Right lobe of liver (tissue), 6 donors: ENCODE data around the gene EEF1A1. TPM values are rescaled to one million over a fixed set of nuclear protein-coding genes. Genes with fewer than 3 reads are reported as not detected.

Source experiments
- ATAC-seq, 4 donors: fragments of 200-7000 bp; cut with Tn5 transposase; one replicate each; pipeline ENCODE4 v1.9.1; 2020; ENCODE audit warnings: mild to moderate bottlenecking in 4 of 4, moderate library complexity in 4 of 4
- DNase-seq, 3 donors: peaks; one replicate each; pipeline ENCODE4 v3.0.0-alpha.2; 2020
- H3K27ac ChIP-seq, 3 donors: fragments of 200-600 bp; one replicate each; pipeline ENCODE4 v1.8.0; 2022
- H3K27me3 ChIP-seq, 2 donors: fragments of 200-600 bp; one replicate each; pipeline ENCODE4 v1.8.0; 2022
- H3K36me3 ChIP-seq, 4 donors: fragments of 200-600 bp; sonication (generic) in 1 of 4; one replicate each; pipeline versions ENCODE4 v1.5.1 to v1.8.0; 2017 to 2022; ENCODE audit warnings: control low read depth in 1 of 4
- H3K4me1 ChIP-seq, 4 donors: fragments of 200-600 bp; sonication (generic) in 1 of 4; one replicate each; pipeline versions ENCODE4 v1.5.1 to v1.8.0; 2017 to 2022; ENCODE audit warnings: control low read depth in 1 of 4
- H3K4me3 ChIP-seq, 3 donors: fragments of 200-600 bp; one replicate each; pipeline ENCODE4 v1.8.0; 2022
- H3K9me3 ChIP-seq, 4 donors: fragments of 200-600 bp; sonication (generic) in 1 of 4; one replicate each; pipeline versions ENCODE4 v1.5.1 to v1.8.0; 2017 to 2022; ENCODE audit warnings: control low read depth in 1 of 4
- CTCF ChIP-seq, 4 donors: fragments of 200-600 bp in 3 of 4; fragments of 450-650 bp in 1 of 4; IDR thresholded peaks; one replicate each; pipeline versions ENCODE4 v1.5.1 to v1.8.0; 2016 to 2022; ENCODE audit warnings: antibody characterized with exemption in 4 of 4, mild to moderate bottlenecking in 2 of 4
- POLR2A ChIP-seq: fragments of 450-650 bp; IDR thresholded peaks from one replicate; pipeline ENCODE4 v1.6.1; 2017; ENCODE audit warnings: antibody characterized with exemption, mild to moderate bottlenecking
- WGBS: methylation state at CpG from one replicate; pipeline ENCODE4 v1.1.6; 2018; ENCODE audit warnings: low coverage, low lambda C conversion rate; ENCODE audit not compliant: insufficient coverage; ENCODE audit errors: missing lambda C conversion rate; 5-methylcytosine and 5-hydroxymethylcytosine counted together
- intact Hi-C, 2 donors: fragments of 100-400 bp; cut with DNase I; formaldehyde crosslinking; loops; one replicate each; pipeline versions ENCODE4 v1.11.2 to v1.14.1; 2022
- small RNA-seq, 2 experiments: library from RNA; depleted of rRNA; stranded (forward); fragments of <200 nt; gene quantifications; one replicate each; pipeline ENCODE3, GENCODE V24; 2016
- total RNA-seq, 6 experiments: library from RNA; depleted of rRNA in 2 of 6; stranded (reverse); fragments of >200 nt in 2 of 6; fragmentation: NEBNext Ultra II Directional in 3 of 6; extraction: Animal tissue kit (Norgen Biotek cat#: 25700) in 3 of 6; gene quantifications; one replicate each; pipeline versions ENCODE4 v1.1.0 to v1.2.4, GENCODE V29; 2016 to 2023
- donor health status: DM: no; HTN: yes; CAD: no.
- donor health status: DM: no; HTN: no; CAD: no.
- donor health status: DM: no; HTN: no; CAD: no.
- donor health status: DM: no; HTN: yes; CAD: no.
- donor health status: DM: no; HTN: yes; CAD: no.

The EEF1A1 gene
- total RNA-seq, 6 experiments from 2014 or later: 2,452 to 4,356 (median 3,217) TPM

GRCh38 chr6:73471686-73472290, 49.0 kb downstream of the EEF1A1 start:
- peaks cover 5 to 96% (median 60%) of the 10 kb centered on the region in 4 donors for H3K36me3 ChIP-seq
- 66% methylated on average over 2 of the region's 2 CpGs for WGBS
- DNase-seq (no peak), ATAC-seq (peak in 1 of 4 donors; percentile 43)
- TF ChIP-seq CTCF (IDR thresholded peaks at IDR 0.05): no peak
- TF ChIP-seq POLR2A: no peak
- peak overlapping the region in 1 of 3 donors; percentile 0 for H3K27ac ChIP-seq
- H3K27me3 ChIP-seq: no peaks in the 10 kb centered on the region
- no peak overlapping the region for H3K4me3 ChIP-seq
- no peaks in the 10 kb centered on the region for H3K4me1 ChIP-seq
- H3K9me3 ChIP-seq: no peaks in the 10 kb centered on the region
- intact Hi-C loops: no loop called here

Small RNA genes within 50 kb of the gene (small RNA-seq; reads per million reads assigned to genes)
- gene AL603910.2 (0 reads per million in 2 experiments), gene RN7SL827P (0 reads per million in 2 experiments)

Other genes with a start within 250 kb of the EEF1A1 start
- not detected for gene DPPA5, start 166.8 kb downstream of the EEF1A1 start, total RNA-seq
- not detected for gene KHDC3L, start 158.4 kb downstream of the EEF1A1 start, total RNA-seq
- gene OOEP, start 151.1 kb downstream of the EEF1A1 start, total RNA-seq: not detected
- gene DDX43, start 126.2 kb downstream of the EEF1A1 start, total RNA-seq: not detected
- 1 to 10 TPM in 1 of 6 experiments, under 1 TPM in 5; 0.37 to 1.1 (median 0.78) TPM for gene CGAS, start 68.7 kb downstream of the EEF1A1 start, total RNA-seq
- gene MTO1, start 59.3 kb downstream of the EEF1A1 start, total RNA-seq: 10 to 100 TPM; 24.6 to 33.7 (median 29.0) TPM
- 10 to 100 TPM; 12.8 to 23.9 (median 15.2) TPM for gene SLC17A5, start 133.0 kb upstream of the EEF1A1 start, total RNA-seq
- 1 to 10 TPM in 3 of 6 experiments, under 1 TPM in 3; 0.35 to 8.4 (median 2.8) TPM for gene CD109, start 175.2 kb upstream of the EEF1A1 start, total RNA-seq